Spleen (tissue), 3 donors: ENCODE data around the gene IGFBP7.

Source experiments
- POLR2A ChIP-seq, 3 donors: fragments of 450-650 bp; IDR thresholded peaks; one replicate each; pipeline ENCODE4 v1.5.1; 2017; ENCODE audit warnings: antibody characterized with exemption in 3 of 3, mild to moderate bottlenecking in 1 of 3
- POLR2AphosphoS5 ChIP-seq, 3 donors: sonication (generic); formaldehyde crosslinking; IDR thresholded peaks; one replicate each; pipeline ENCODE4 v1.5.1; 2017; ENCODE audit warnings: antibody characterized with exemption in 3 of 3

DNA sequence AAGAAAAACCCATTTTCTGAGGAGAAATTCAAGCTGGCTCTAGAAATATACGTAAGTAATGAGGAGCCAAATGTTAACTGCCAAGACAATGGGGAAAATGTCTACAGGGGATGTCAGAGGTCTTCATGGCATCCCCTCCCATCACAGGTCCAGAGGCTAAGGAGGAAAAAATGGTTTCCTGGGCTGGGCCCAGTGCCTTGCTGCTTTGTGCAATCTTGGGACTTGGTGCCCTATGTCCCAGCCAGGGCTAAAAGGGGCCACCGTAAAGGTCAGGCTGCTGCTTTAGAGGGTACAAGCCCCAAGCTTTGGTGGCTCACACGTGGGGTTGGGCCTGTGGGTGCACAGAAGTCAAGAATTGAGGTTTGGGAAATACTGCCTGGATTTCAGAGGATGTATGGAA lies 17.2 kb upstream of the IGFBP7 start:
- TF ChIP-seq POLR2A (IDR thresholded peaks at IDR 0.05), result no peak
- no peak for TF ChIP-seq POLR2AphosphoS5 (IDR thresholded peaks at IDR 0.05)
